SU-DHL-6 (cell line): Measurements from ENCODE around the gene TRIM9.

ENCODE experiments used
- CTCF ChIP-seq: fragments of 200-600 bp; sonication (generic); IDR thresholded peaks from one replicate; pipeline ENCODE4 v1.5.1; 2017; ENCODE audit warnings: antibody characterized with exemption, mild to moderate bottlenecking, low read length, moderate library complexity; ENCODE audit not compliant: insufficient read depth, poor library complexity, severe bottlenecking
- EZH2phosphoT487 ChIP-seq: fragments of 200-600 bp; sonication (generic), shearing (Covaris generic); conservative IDR thresholded peaks from 2 replicates; pipeline ENCODE4 v1.6.1; 2018; ENCODE audit warnings: mild to moderate bottlenecking, antibody characterized with exemption, low read length, moderate library complexity, mixed read lengths

DNA sequence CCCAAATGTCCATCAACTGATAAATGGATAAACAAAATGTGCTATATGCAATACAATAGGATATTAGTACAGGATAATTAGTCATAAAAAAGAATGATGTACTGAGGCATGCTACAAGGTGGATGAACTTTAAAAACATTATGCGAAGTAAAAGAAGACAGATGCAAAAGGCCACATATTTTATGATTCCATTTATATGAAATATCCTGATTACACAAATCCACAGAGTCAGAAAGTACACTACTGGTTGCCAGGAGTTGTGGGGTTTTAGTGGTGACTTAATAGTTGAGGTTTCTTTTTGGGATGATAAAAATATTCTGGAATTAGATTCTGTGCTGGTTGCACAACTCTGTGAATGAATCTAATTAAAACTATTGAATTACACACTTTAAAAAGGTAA, 12.6 kb downstream of the TRIM9 start:
- TF ChIP-seq CTCF: no peak
- no peak for TF ChIP-seq EZH2phosphoT487
